Esophagus squamous epithelium (tissue), 5 donors: Measurements from ENCODE around the gene WASL. TPM values are rescaled to one million over a fixed set of nuclear protein-coding genes. Genes with fewer than 3 reads are reported as not detected.
"Not testable (repeated sequence)": the region's sequence is repeated elsewhere in the genome, so short reads cannot be mapped to it uniquely, and the experiment has no call there.

Experiments used
- DNase-seq: peaks from one replicate; lab custom pipeline; 2025; lab: John Stamatoyannopoulos, UW
- H3K27ac ChIP-seq, 4 donors: fragments of 200-600 bp; sonication (generic); one replicate each; pipeline ENCODE4 v1.5.1; 2016 to 2019; ENCODE audit warnings: mild to moderate bottlenecking in 1 of 4
- H3K27me3 ChIP-seq, 4 donors: fragments of 200-600 bp; sonication (generic); 1 replicate in 3 of 4; 2 replicates in 1 of 4; pipeline versions ENCODE4 v1.5.1 to v1.6.0; 2017 to 2021; ENCODE audit warnings: antibody characterized with exemption in 1 of 4
- H3K36me3 ChIP-seq, 3 donors: fragments of 200-600 bp; sonication (generic); one replicate each; pipeline ENCODE4 v1.5.1; 2016 to 2019
- H3K4me1 ChIP-seq, 3 donors: fragments of 200-600 bp; sonication (generic); one replicate each; pipeline ENCODE4 v1.5.1; 2017 to 2019
- H3K4me3 ChIP-seq, 4 donors: fragments of 200-600 bp; sonication (generic); 1 replicate in 3 of 4; 2 replicates in 1 of 4; pipeline ENCODE4 v1.5.1; 2016 to 2019; ENCODE audit warnings: mild to moderate bottlenecking in 2 of 4, moderate library complexity in 1 of 4
- H3K9me3 ChIP-seq, 3 donors: fragments of 200-600 bp; sonication (generic); one replicate each; pipeline ENCODE4 v1.5.1; 2016 to 2019
- POLR2A ChIP-seq, 4 donors: fragments of 450-650 bp; IDR thresholded peaks; one replicate each; pipeline ENCODE4 v1.6.1; 2017; ENCODE audit warnings: antibody characterized with exemption in 4 of 4, mild to moderate bottlenecking in 4 of 4, moderate library complexity in 3 of 4
- WGBS, 2 donors: methylation state at CpG; one replicate each; pipeline ENCODE4 v1.1.5; 2018; 5-methylcytosine and 5-hydroxymethylcytosine counted together
- intact Hi-C: fragments of 100-400 bp; cut with DNase I; formaldehyde crosslinking; loops from one replicate; pipeline ENCODE4 v1.15.0; 2022
- total RNA-seq, 4 donors: library from RNA; depleted of rRNA; stranded (reverse); fragments of >200 nt; gene quantifications; one replicate each; pipeline ENCODE4 v1.1.0, GENCODE V29; 2016
- TF ChIP-seq, protein P1 (sequence below), 6 experiments: fragments of 450-650 bp in 4 of 6; fragments of 200-600 bp in 2 of 6; sonication (generic) in 2 of 6; IDR thresholded peaks; one replicate each; pipeline ENCODE4 v1.5.1; 2016 to 2019; ENCODE audit warnings: antibody characterized with exemption in 6 of 6, mild to moderate bottlenecking in 4 of 6, moderate library complexity in 4 of 6
- donor health status: DM: yes; HTN: yes; CAD: no.

The WASL gene
- total RNA-seq, 4 donors from 2014 or later: 26.0 to 34.6 (median 31.3) TPM

DNA sequence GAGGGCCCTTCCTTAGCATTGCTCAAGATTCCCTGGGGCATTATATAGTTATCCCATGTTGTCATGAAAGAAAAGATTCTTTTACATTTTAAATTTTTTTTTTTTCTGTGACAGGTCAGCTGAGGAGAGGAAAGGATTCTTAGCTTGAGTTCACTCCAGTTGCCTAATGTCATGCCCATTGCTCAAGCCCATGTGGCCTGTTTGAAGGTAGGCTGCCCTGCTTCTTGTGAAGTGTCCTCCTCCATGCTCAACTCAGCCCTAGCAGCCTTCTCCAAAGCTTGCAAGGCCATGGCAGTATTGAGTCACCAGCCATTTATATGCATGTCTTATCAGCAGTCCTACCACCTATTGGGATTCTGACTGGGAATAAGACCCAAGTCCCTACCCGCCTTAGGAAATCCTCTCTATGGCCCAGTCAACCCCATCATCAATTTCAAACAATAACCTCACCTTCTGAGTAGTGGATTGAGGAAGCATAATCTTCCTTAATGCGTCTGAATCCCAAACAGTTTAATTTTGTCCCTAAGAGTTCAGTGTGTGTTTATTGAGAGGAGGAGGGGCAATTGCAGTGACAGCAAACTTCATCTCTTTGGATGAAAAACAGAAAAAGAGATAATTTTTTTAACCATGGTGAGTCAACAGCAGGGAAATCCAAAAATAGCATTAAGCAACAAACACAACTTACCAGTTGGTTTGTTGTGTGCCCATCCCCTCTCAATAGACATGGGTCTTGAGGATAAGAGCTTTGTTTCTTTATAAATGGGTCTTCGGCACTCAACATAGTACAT lies 38.6 kb upstream of the WASL start:
- TF ChIP-seq POLR2A (IDR thresholded peaks at IDR 0.05): no peak
- TF ChIP-seq, protein P1, sequence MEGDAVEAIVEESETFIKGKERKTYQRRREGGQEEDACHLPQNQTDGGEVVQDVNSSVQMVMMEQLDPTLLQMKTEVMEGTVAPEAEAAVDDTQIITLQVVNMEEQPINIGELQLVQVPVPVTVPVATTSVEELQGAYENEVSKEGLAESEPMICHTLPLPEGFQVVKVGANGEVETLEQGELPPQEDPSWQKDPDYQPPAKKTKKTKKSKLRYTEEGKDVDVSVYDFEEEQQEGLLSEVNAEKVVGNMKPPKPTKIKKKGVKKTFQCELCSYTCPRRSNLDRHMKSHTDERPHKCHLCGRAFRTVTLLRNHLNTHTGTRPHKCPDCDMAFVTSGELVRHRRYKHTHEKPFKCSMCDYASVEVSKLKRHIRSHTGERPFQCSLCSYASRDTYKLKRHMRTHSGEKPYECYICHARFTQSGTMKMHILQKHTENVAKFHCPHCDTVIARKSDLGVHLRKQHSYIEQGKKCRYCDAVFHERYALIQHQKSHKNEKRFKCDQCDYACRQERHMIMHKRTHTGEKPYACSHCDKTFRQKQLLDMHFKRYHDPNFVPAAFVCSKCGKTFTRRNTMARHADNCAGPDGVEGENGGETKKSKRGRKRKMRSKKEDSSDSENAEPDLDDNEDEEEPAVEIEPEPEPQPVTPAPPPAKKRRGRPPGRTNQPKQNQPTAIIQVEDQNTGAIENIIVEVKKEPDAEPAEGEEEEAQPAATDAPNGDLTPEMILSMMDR (IDR thresholded peaks at IDR 0.05): no peak
- 80 to 91% methylated on average over 2 to 3 of the region's 3 CpGs for WGBS, 2 donors
- no peak for DNase-seq
- H3K4me3 ChIP-seq: no peak overlapping the region
- H3K4me1 ChIP-seq: no peaks in the 10 kb centered on the region
- no peaks in the 10 kb centered on the region for H3K27me3 ChIP-seq
- H3K27ac ChIP-seq: no peak overlapping the region
- H3K9me3 ChIP-seq: no peaks in the 10 kb centered on the region
- intact Hi-C loops: no loop called here
- no peaks in the 10 kb centered on the region for H3K36me3 ChIP-seq

- no peaks in the 10 kb centered on the region for H3K4me1 ChIP-seq
- H3K9me3 ChIP-seq: no peaks in the 10 kb centered on the region
- intact Hi-C loops: no loop called here
- no peak overlapping the region for H3K27ac ChIP-seq
- peaks cover 0 to 5% (median 0%) of the 10 kb centered on the region in 4 donors for H3K27me3 ChIP-seq
- no peak for DNase-seq
- H3K4me3 ChIP-seq: no peak overlapping the region
- TF ChIP-seq, protein P1 (IDR thresholded peaks at IDR 0.05): no peak
- H3K36me3 ChIP-seq: no peaks in the 10 kb centered on the region
Observed at GRCh38 chr7:123784263-123784662, 35.5 kb upstream of the WASL start.

DNA sequence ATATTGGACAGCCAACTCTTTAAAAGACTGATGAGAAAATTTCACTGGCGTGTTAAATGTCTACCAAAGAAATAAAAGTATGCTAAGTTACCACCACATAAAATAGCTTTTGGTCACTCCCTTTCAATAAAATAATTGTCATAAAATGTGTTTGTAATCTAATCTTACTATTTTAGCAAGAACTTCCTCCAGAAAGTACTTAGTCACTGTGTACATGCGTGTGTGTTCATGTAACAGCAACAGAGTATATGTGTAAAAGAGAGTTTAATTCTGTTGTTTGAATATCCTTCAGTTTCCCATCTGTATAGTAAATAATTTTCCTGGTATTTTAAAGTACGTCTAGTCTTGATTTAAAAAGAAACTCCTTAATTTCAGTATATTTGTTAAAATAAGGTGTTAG lies 35.0 kb upstream of the WASL start:
- no peak overlapping the region for H3K4me3 ChIP-seq
- H3K9me3 ChIP-seq: no peaks in the 10 kb centered on the region
- intact Hi-C loops: no loop called here
- TF ChIP-seq POLR2A (IDR thresholded peaks at IDR 0.05): no peak
- TF ChIP-seq, protein P1 (IDR thresholded peaks at IDR 0.05): no peak
- no peak for DNase-seq
- 47 to 78% methylated on average over 3 of the region's 3 CpGs for WGBS, 2 donors
- H3K27me3 ChIP-seq: peaks cover 0 to 5% (median 0%) of the 10 kb centered on the region in 4 donors
- no peaks in the 10 kb centered on the region for H3K4me1 ChIP-seq
- H3K36me3 ChIP-seq: no peaks in the 10 kb centered on the region
- H3K27ac ChIP-seq: no peak overlapping the region

DNA sequence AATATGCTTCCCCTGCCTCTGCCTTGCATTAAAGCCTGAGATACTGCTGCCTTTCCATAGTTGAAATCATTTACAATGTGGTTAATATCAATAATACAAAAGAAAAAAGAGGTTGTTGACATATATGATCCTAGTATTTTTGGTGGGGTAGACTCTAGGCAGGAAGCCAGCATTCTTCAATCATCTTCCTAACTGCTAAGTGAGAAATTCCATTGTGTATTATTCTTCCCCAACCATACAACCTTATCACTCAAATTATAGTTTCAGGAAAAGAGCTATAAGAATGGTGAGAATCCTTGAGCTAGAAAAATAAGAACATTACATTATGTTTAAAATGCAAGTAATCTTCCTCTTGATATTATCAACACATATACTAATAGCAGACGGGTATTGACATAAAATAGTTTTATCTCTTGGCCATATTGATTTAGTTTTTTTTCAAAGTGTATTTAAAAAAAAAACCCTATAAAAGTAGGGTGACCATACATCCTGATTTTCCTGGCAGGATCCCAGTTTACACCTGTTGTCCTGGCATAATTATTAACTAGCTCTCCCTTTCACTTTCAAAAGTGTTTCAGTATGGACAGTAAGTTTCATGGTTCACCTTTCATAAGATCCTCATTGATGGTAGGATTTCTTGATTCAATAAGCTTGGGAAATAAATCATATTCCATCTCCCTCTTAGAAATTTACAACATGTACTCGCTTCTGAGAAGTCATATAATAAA lies 33.4 kb upstream of the WASL start:
- TF ChIP-seq, protein P1 (IDR thresholded peaks at IDR 0.05): no peak
- no peak for TF ChIP-seq POLR2A (IDR thresholded peaks at IDR 0.05)
- intact Hi-C loops: no loop called here
- H3K27ac ChIP-seq: no peak overlapping the region
- 79% methylated on average over 2 of the region's 2 CpGs for WGBS, 2 donors
- no peaks in the 10 kb centered on the region for H3K9me3 ChIP-seq
- H3K4me1 ChIP-seq: no peaks in the 10 kb centered on the region
- no peak overlapping the region for H3K4me3 ChIP-seq
- DNase-seq: no peak
- H3K36me3 ChIP-seq: no peaks in the 10 kb centered on the region
- peaks cover 0 to 9% (median 0%) of the 10 kb centered on the region in 4 donors for H3K27me3 ChIP-seq

DNA sequence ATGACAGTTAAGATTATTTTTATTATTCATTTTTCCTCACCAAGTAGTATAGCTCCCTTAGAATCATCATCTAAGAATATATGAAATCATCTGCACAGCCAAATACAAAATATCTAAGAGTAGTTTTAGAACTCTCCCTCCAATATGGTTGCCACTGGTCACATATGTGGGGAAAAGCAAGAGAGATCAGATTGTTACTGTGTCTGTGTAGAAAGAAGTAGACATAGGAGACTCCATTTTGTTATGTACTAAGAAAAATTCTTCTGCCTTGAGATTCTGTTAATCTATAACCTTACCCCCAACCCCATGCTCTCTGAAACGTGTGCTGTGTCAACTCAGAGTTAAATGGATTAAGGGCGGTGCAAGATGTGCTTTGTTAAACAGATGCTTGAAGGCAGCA lies 31.7 kb upstream of the WASL start:
- intact Hi-C loops, H3K36me3 ChIP-seq, H3K27ac ChIP-seq, H3K4me3 ChIP-seq, H3K9me3 ChIP-seq, DNase-seq, H3K4me1 ChIP-seq: not testable (repeated sequence)
- WGBS, 2 donors: 62% methylated on average over 2 of the region's 2 CpGs; no CpG with 5 or more reads in 1 of the 2 donors
- peaks cover 0 to 12% (median 0%) of the 10 kb centered on the region in 4 donors for H3K27me3 ChIP-seq
